Astrocyte of the cerebellum (primary cell): ENCODE results near the gene TBC1D13.

Experiments
- DNase-seq: peaks from one replicate; pipeline ENCODE4 v3.0.0-alpha.2; 2011; ENCODE audit warnings: low read depth
- H3K4me3 ChIP-seq: 2 replicates; pipeline ENCODE4 v1.5.1; 2011; ENCODE audit warnings: mild to moderate bottlenecking, low read depth, low read length, moderate library complexity
- in situ Hi-C: cut with HindIII; loops from 2 replicates; pipeline ENCODE4 v1.10.0; 2017; ENCODE audit warnings: low sequenced_read_pairs
- TF ChIP-seq, protein P1 (sequence below): IDR thresholded peaks from 2 replicates; pipeline ENCODE4 v1.5.1; 2012; ENCODE audit warnings: low read length, low read depth, moderate library complexity, mild to moderate bottlenecking; ENCODE audit errors: missing control alignments

Gene TBC1D13

DNA sequence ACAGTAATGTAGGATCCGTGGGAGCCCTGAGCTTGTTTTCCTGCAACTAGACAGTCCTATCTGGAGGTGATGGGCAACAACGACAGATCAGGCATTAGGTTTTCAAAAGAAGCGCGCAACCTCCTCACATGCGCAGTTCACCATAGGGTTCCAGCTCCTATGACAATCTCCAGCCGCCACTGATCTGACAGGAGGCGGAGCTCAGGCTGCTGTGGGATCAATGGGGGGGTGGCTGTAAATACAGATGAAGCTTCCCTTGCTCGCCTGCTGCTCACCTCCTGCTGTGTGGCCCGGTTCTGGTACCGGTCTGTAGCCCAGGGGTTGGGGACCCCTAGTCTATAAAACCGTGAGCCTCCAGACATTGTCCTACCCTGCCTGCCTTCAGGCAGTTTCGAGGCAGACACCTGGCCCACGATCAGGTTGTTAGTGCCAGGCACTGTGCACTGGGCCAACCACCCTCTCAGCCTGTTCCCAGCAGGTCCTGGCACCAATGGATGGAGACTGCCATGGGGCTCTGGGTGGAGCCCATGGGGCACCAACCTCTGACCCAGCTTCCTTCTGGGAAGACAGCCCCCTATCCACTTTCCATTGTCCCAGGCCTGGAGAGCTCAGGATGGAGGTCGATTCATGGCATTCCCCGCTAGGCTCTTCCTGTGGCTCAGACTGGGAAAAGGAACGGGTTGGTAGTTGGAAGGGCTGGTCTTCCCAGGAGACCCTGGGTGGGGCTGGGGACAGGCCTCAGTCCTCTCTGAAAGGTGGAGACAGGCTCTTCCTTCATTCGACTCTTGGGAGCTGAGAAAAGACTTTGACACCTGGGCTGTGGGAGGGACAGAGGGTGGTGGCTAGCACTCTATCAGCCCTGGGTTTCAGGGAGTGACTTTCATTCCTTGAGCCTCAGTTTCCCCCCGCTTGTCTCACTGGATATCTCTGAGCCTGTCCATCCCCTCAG is 32.9 kb downstream of the TBC1D13 start:
- H3K4me3 ChIP-seq = no peak overlapping the region
- in situ Hi-C loops = no loop called here
- TF ChIP-seq, protein P1, sequence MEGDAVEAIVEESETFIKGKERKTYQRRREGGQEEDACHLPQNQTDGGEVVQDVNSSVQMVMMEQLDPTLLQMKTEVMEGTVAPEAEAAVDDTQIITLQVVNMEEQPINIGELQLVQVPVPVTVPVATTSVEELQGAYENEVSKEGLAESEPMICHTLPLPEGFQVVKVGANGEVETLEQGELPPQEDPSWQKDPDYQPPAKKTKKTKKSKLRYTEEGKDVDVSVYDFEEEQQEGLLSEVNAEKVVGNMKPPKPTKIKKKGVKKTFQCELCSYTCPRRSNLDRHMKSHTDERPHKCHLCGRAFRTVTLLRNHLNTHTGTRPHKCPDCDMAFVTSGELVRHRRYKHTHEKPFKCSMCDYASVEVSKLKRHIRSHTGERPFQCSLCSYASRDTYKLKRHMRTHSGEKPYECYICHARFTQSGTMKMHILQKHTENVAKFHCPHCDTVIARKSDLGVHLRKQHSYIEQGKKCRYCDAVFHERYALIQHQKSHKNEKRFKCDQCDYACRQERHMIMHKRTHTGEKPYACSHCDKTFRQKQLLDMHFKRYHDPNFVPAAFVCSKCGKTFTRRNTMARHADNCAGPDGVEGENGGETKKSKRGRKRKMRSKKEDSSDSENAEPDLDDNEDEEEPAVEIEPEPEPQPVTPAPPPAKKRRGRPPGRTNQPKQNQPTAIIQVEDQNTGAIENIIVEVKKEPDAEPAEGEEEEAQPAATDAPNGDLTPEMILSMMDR = no peak
- DNase-seq = no peak

DNA sequence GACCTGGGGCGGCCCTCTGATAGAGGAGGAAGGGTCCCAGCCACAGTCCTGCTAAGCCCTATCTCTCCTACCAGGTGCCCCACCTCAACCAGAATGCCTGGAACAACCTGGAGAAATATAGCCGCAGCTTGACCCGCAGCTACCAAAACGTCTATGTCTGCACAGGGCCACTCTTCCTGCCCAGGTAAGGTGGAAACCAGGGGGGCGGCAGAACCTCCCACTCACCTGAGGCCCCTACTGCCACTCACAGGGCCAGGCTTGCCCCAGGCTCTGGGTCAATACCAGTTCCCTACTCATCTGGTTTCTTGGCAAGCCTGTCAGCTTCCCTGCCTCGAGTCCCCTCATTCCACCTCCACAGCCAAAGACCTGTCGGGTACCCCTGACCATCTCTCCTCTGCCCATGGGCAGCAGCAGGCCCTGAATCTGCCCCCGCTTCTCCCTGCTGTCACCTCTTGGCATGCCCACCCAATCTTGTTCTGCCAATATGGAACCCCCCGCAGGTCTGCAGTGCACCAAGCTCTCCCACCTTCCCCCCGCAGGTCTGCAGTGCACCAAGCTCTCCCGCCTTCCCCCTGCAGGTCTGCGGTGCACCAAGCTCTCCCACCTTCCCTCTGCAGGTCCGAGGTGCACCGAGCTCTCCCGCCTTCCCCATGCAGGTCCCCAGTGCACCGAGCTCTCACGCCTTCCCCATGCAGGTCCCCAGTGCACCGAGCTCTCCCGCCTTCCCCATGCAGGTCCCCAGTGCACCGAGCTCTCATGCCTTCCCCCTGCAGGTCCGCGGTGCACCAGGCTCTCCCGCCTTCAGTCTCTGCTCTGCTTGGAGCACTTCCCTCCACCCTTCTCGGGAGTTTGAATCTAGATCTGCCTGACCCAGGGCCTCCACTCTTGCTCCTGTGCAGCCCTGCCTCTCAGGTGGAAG is 33.9 kb downstream of the TBC1D13 start:
- TF ChIP-seq, protein P1 = no peak
- in situ Hi-C loops = no loop called here
- DNase-seq = no peak
- H3K4me3 ChIP-seq = no peak overlapping the region

DNA sequence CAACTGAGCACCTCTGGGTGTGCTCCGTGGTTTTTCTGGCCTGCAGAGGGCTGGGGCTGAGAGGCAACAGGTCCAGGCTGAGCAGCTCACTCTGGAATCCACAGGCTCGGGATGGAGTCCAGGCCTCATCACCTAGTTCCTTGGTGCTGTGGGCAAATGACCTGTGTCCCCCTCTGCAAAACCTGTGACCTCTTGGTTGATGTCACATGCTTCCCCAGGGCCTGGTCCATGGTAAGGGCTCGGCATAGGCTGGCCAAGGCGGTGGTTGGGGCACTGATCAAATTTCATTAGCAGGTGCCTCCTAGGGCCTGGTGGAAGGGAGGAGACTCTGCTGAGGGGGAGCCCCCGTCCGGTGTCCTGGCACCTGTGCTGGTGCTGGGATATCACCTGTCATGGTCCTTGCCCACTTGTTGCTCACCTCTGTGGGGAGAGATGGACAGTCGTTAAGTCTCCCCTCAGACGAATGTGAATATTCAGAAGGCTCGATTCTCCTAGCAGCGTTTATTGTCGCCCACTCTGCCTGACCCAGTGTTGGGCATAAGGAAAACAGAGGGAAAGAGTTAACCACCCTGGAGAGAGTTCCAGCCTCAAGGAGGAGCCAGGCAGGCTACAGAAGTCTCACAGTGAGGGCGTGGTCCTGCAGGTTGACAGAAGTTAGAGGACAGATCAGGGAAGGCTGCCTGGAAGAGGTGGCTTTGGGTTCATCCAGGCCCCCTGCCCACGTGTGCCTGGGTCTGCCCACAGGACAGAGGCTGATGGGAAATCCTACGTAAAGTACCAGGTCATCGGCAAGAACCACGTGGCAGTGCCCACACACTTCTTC is 34.7 kb downstream of the TBC1D13 start:
- TF ChIP-seq, protein P1 = no peak
- no peak for DNase-seq
- in situ Hi-C loops = no loop called here
- no peak overlapping the region for H3K4me3 ChIP-seq

DNA sequence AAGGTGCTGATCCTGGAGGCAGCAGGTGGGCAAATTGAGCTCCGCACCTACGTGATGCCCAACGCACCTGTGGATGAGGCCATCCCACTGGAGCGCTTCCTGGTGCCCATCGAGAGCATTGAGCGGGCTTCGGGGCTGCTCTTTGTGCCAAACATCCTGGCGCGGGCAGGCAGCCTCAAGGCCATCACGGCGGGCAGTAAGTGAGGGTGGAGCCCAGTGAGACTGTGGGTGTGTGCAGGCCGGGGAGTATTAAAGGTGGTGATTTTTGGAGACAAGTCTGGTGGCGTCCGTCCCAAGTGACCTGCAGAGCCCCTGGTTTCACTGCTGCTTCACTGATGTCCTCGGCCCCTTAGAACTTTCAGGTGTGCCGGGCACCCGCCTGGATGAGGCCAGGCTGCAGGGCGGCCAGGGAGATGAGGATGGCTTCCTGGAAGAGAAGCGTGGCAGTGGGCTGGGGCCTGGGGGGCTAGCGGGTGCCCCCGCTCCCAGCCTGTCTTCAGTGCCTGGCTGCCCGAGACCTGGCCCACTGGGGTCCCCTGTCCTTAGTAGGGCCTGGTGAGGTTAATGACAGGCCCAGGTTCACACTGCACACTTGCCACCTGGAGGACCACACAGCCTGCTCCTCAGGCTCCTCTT is 35.5 kb downstream of the TBC1D13 start:
- H3K4me3 ChIP-seq = no peak overlapping the region
- TF ChIP-seq, protein P1 = no peak
- in situ Hi-C loops = no loop called here
- no peak for DNase-seq

DNA sequence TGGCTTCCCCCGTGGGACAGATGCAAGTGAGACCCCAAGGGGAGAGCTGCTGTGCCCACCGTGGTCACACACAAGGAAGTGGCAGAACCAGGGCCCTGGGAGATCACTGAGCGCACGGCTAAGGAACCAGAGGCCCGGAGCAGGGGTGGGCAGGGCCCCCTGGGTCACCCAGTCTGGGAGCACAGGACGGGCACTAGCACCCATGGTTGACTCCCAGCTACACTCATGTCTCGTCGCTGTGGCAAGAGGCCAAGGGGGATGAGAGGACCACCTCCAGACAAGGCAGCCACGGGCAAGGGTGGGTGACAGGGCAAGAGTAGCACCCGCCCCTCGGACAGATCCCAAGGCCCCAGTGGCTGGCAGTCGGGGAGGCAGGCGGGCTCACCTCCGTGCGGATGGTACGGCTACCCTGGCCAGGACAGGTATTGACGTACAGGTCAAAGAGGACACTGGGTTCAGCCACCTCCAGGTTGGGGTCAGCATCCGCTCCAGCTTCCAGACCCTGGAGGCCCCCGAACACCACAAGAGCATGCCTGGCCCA is 36.4 kb downstream of the TBC1D13 start:
- TF ChIP-seq, protein P1 = no peak
- no peak overlapping the region for H3K4me3 ChIP-seq
- in situ Hi-C loops = no loop called here
- DNase-seq = no peak
